Cardiac fibroblast (primary cell): ENCODE data around the gene GTF2F1.

ENCODE experiments used
- DNase-seq, 2 donors: peaks; one replicate each; pipeline versions ENCODE4 v3.0.0 to v3.0.0-alpha.2; 2010; ENCODE audit warnings: low read depth in 2 of 2
- H3K4me3 ChIP-seq, 2 donors: replicated peaks in 1 of 2; 1 replicate in 1 of 2; 2 replicates in 1 of 2; pipeline ENCODE4 v1.5.1; 2011; ENCODE audit warnings: low read depth in 2 of 2, low read length in 2 of 2, mild to moderate bottlenecking in 2 of 2, moderate library complexity in 1 of 2
- CTCF ChIP-seq: IDR thresholded peaks from one replicate; pipeline ENCODE4 v1.5.1; 2011; ENCODE audit warnings: low read depth, mild to moderate bottlenecking, low read length, inconsistent platforms

Gene GTF2F1

DNA sequence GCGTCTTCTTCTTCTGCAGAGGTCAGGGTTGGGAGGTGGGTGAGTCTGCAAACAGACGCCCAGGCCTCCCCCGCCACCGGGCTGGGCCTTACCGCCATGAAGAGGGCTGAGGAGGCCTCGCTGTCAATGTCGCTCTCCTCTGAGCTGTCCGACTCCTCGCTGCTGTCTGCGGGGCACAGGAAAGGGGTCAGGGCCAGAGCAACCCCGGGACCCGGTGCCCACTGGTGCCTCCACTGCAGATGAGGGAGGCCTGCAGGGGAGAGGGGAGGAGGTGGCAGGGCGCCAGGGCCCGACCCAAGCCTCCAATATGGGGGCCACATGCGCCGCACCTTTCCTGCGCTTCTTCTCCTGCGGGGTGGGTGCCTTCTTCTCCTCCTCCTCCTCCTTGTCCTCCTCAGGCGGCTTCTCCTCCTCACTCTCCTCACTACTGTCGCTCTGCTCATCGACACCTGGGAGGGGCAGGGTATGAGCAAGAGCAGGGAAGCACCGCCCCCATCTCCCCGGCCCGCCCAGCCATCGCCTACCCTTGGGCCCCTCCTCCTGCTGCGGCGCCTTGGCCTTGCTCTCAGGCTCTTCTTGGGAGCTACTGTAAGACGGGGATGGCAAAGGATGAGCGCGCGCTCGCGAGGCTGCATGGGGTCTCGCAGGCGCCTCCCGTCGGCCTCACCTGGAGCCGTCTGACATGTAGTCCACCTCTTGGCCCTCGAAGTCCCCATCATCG is 11.8 kb downstream of the GTF2F1 start:
- H3K4me3 ChIP-seq = no peak overlapping the region
- no peak for TF ChIP-seq CTCF

GRCh38 chr19:6379744-6380143 is 13.2 kb downstream of the GTF2F1 start:
- H3K4me3 ChIP-seq = no peak overlapping the region
- DNase-seq = no peak
- TF ChIP-seq CTCF = no peak

More for the DNA sequence above, 11.8 kb downstream of the GTF2F1 start:
- no peak for DNase-seq

DNA sequence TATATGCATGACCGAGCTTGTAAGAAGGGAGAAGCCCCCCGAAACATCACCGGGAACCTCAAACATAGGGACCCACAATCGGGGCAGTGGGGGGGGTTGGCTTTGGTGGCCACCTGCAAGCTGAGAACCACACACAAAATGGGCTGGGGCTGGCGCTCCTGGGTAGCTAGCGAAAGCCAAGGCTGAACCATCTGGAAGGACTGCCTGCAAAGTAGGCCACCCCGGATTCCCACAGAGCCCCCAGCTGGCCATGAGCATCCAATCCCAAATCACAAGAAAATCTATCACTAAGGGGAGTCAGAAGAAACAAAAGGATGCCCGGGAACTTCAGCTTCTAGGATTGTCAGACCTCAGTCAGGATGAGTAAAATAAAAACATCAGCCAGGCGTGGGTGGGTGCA is 14.5 kb downstream of the GTF2F1 start:
- DNase-seq = no peak
- TF ChIP-seq CTCF = no peak
- no peak overlapping the region for H3K4me3 ChIP-seq

- DNase-seq = peak in 1 of 2 donors; percentile 66
- no peak for TF ChIP-seq CTCF
- H3K4me3 ChIP-seq = no peak overlapping the region
Measured at GRCh38 chr19:6378041-6378440, 14.9 kb downstream of the GTF2F1 start.

DNA sequence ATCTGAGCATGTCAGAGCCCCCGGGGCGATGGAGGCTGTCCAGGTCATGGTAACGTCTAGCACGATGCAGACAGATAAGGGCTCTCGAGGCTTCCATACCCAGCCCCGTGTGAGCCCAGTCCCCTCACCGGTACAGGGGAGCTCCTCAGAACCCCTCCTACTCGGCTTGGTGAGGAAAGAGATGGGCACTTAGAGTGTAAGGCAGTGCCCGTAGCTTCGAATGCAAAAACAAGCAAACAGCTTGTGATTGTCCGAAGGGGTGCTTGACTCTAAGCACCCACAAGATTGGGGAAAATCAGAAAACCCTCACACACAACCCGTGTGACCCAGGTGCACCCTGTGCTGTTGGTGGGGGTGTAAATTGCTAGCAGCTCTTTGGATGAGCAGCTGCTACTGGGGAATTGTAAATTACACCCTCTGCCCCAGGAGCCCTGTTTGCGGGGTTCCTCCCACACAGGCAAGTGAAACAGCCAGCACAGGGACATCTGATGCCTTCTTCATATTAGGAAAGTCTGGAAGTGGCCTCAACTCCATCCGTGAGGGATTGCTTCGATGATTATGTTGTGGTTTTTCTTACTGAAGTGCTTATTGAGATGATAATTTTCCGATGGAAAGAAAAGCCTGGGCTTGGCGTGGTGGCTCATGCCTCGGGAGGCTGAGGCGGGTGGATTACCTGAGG is 16.3 kb downstream of the GTF2F1 start:
- no peak overlapping the region for H3K4me3 ChIP-seq
- no peak for TF ChIP-seq CTCF
- DNase-seq = no peak

GRCh38 chr19:6375411-6376010 is 17.5 kb downstream of the GTF2F1 start, which contains the start of gene PSPN:
Gene PSPN (minus strand): TSS chr19:6375933. CDS start chr19:6375849, 84 bp downstream.
- no peak for TF ChIP-seq CTCF
- DNase-seq = no peak
- H3K4me3 ChIP-seq = no peak within 1 kb of the TSS
